Vagina (tissue), 2 donors: ENCODE results near the gene BMERB1.

Experiments
- CTCF ChIP-seq, 3 experiments: fragments of 450-650 bp in 2 of 3; fragments of 200-600 bp in 1 of 3; sonication (generic) in 1 of 3; IDR thresholded peaks; one replicate each; pipeline ENCODE4 v1.5.1; 2017 to 2019; ENCODE audit warnings: antibody characterized with exemption in 3 of 3, mild to moderate bottlenecking in 2 of 3, moderate library complexity in 2 of 3
- POLR2A ChIP-seq, 2 donors: fragments of 450-650 bp; IDR thresholded peaks; one replicate each; pipeline ENCODE4 v1.6.1; 2017; ENCODE audit warnings: antibody characterized with exemption in 2 of 2, mild to moderate bottlenecking in 2 of 2, moderate library complexity in 2 of 2

DNA sequence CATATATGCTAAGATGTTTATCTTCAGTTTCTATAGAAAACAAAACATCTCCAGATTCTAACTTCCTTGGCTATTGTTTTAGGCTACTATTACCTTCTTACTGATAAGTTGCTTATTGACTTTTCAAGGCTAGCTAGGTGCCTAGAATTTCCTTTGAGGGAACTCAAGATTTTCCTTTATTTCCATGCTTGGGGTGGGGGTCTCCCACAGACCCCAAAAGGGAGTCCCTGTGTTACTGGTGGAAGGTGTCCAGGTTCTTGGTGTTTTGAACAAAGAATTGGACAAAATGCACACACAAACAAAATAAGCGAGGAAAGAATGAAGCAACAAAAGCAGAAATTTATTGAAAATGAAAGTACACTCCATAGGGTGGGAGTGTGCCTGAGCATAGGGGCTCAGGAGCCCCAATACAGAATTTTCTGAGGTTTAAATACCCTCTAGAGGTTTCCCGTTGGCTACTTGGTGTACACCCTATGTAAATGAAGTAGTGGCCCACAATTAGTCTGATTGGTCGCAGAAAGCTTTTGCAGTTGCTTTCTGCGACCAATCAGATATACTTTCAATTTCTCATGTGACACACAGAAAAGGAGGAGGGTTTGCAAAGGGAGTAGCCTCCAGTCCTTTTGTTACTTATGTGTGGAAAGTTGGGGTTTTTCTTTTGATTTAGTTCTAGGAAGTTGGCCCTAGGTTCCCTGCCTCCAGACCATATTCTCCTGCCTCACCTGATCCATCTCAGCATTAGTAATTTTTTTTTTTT, 141.1 kb downstream of the BMERB1 start:
- TF ChIP-seq POLR2A (IDR thresholded peaks at IDR 0.05) (no peak), CTCF (IDR thresholded peaks at IDR 0.05) (no peak)
